GM19438 (cell line): ENCODE measurements around the gene EDIL3.

Experiments
- ATAC-seq: cut with Tn5 transposase; IDR thresholded peaks from one replicate; pipeline ENCODE4 v1.9.1; 2021; ENCODE audit warnings: low read depth; ENCODE audit not compliant: unreplicated experiment

The EDIL3 gene

DNA sequence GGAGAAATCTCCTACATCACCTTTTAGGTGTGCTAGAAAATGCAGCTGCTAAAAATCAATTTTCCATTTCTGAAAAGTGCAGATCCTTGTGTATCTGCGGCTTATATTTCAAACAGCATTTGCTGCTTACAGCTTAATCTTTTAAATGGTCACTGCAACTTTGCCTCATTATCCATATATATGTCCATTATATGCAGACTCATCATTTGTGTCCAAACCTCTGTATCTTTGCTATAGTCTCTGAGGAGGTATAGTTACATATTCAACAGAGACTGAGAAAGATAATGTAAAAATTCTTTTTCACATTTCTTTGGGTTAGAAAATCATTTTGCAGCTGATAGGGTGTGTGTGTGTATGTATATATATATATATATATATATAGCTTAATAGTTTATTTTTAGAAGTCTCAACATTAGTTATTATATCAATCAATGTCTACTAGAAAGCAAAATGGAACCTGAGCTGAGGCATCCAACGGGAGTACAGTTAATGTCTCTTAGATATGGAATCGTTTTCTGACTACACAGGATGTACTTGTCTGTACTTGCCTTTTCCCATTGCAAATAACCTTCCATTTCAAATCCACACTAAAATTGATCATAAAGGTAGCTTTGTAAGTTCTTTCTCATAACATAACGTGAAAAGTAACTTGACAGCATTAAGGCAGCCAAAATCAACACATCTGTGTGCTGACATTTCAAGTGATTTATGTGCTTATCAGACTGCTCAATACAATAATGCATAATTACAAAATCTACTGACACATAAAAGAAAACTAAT is 397.0 kb downstream of the EDIL3 start:
- no peak for ATAC-seq

- ATAC-seq: no peak
Measured at GRCh38 chr5:83983852-83984251, 400.8 kb downstream of the EDIL3 start.

DNA sequence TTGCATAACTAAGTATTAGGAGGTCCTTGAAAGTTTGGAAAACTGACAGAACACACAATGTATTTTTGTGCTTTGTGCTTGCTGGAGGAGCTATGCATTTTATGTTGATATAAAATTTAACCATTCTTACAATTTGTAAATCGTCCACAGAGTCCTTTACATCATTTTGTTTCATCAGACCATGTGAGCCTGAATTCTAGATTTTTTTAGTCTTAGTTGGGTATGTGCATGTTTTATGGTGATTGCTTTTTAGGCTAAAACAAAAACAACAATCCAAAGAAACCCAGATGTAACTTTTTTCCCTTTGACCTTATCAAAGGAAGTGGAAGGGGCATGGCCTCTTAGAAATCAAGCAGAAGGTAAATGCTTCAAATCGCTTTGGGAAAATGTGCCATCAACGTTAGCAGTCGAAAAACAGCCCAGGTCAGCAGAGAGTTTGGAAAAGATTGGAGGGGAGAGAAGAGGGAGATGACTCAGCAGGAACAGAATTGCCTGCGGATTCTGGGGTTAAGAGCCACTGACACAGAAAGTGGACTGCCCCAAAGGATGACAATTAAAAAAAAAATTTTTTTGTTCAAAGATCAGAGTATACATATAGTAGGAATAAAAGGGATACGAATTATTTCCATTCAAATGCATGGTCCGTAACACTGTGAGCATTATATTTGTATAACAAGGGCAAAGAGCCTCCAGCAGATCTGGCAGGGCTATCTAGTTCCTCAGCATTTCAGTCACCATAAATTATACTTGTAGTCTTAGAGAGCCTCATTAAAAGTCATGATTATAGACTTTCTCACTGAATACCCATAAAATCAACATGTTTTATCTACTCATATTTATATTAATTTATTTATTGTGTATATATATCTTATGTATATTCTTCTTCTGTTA is 410.5 kb downstream of the EDIL3 start:
- no peak for ATAC-seq

DNA sequence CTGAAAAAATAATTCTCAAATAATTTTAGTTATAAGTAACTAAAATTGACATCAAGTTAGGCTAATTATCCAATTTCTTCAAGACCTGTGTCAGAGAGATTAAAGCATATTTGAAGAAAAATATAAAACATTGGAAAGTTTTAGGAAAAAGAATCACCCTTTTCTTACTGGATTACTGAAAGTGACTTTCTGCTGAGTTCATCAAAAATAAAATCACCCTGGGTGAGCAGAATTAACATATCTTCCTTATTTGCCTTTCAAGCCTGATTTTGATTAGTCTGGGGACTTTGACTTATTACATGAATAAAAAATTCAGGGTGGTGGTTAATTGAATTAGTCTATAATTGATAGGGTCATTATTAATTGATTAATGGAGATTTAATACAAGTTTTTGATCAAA is 411.8 kb downstream of the EDIL3 start:
- ATAC-seq: no peak

GRCh38 chr5:83972236-83972635 is 412.4 kb downstream of the EDIL3 start:
- ATAC-seq: no peak

DNA sequence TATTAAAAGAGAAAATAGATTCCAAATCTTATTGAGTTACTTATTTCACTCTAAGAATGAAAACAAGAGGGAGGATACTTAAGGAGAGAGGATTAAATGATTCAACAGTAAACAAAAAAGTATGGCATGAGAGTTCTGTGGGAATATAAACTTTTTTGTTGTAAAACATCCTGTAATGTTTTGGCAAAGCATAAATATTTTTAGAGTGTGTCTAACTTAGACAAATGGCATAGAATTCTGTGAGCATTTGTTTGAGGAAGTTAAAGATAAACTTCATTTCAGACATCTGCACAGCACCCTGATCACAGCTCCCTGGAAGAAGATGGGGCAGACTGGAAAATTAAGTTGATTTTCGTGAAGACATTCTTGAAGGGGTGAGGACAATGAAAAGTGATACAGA is 417.3 kb downstream of the EDIL3 start:
- ATAC-seq: no peak

- ATAC-seq: no peak
Measured at GRCh38 chr5:83965441-83965840, 419.2 kb downstream of the EDIL3 start.

GRCh38 chr5:83964271-83964670 is 420.4 kb downstream of the EDIL3 start:
- no peak for ATAC-seq

DNA sequence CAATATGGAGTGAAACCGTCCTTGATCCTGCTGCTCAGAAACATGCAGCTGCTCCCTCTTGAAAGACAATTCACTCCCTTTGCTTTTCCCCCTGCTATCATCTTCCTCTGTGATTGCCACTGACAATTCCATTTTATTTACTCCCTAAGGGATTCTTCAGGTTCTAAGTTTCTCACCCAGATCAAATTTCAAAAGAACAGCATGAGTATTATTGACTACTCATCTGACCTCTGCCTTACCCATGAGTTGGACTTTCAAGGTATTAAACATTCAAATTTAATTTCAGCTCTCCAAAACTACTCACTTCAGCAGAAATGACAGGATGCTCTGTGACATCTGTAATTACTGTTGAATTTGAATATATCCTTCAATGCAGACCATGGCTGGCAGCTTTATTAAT is 427.5 kb downstream of the EDIL3 start:
- no peak for ATAC-seq

DNA sequence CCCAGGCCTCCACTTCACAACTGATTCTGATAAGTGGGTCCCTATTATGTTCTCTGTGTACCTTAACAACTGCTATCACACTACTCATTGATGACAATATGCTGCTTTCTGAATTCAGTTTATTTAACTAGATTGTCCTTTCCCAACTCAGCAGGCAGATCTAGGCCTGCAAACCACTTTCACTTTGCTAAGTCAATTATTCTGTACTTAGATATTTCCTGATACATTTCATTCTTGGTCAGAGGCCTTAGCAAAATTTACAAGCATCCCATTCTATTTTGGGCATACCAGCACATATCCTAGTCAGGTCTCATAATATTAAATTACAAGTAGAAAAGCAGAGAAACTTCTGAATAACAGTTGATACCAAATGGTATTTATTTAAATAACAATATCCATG is 428.3 kb downstream of the EDIL3 start:
- ATAC-seq: no peak

DNA sequence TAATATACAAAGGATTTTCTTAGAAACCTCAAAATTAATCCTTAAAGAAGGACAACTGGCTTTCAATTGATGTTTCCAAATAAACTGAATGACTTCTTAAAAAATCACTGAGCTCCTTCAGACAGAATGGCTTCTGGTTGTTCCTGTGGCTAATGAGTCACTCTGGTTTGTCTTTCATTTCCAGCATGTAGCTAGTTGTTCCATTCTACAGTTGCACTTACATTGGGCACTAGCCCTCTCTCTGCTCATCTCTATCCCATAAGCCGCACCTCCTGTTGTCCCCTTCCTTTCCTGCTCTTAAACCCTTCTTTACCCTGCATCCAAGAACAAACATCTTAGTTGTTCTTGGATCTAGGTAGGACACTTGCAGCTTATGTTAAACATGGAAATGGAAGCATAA is 428.8 kb downstream of the EDIL3 start:
- no peak for ATAC-seq

DNA sequence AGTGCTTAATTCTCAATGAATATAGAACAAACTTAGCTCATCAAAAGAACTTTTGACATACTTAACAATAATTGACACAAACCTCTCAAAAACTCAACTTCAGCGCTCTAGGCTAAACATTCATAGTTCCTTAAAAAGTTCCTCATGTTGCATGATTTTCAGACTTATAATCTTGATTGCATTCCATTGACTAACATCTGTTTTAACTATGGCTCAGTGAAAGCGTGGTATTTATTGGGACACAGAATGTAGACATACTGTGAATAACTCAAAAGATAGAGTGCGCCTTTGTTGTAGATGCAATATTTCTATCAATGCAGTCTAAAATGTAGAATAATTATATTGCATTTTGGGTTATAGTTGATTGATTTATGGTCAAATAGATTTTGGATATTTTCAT is 436.9 kb downstream of the EDIL3 start:
- ATAC-seq: no peak

GRCh38 chr5:83946516-83946915 is 438.2 kb downstream of the EDIL3 start:
- ATAC-seq: no peak

- ATAC-seq: no peak
Measured at GRCh38 chr5:83942155-83942554, 442.5 kb downstream of the EDIL3 start.

GRCh38 chr5:83937837-83938236 is 446.8 kb downstream of the EDIL3 start:
- no peak for ATAC-seq

- ATAC-seq: no peak
Measured at GRCh38 chr5:83931969-83932368, 452.7 kb downstream of the EDIL3 start.

DNA sequence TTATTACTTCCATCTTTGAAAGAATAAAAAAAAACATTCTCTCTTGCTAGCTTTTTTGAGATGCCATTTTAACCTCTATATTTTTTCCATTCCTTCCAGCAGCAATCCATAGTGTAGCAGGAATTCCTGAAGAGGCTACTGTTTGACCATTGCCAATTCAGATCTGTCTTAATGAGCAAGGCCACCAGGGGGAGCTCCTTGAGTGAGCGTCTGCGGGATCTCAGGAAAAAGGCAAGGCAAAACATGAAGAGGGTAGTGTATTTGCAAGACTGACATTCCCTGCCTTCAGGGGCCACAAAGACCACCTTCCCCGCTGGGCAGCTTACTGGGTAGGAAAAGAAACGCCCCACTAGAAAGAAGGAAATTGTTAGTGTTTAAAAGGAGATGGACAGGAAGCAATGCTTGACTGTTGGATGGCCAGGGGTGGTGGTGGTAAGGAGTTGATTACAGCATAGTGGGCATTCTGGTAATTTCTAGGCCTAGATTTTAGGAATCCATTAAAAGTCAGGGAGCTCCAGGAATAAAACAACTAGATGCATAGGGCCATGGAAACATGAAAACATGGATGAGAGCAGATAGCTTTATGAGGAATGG is 457.4 kb downstream of the EDIL3 start:
- ATAC-seq: no peak

GRCh38 chr5:83925955-83926337 is 458.7 kb downstream of the EDIL3 start:
- no peak for ATAC-seq

DNA sequence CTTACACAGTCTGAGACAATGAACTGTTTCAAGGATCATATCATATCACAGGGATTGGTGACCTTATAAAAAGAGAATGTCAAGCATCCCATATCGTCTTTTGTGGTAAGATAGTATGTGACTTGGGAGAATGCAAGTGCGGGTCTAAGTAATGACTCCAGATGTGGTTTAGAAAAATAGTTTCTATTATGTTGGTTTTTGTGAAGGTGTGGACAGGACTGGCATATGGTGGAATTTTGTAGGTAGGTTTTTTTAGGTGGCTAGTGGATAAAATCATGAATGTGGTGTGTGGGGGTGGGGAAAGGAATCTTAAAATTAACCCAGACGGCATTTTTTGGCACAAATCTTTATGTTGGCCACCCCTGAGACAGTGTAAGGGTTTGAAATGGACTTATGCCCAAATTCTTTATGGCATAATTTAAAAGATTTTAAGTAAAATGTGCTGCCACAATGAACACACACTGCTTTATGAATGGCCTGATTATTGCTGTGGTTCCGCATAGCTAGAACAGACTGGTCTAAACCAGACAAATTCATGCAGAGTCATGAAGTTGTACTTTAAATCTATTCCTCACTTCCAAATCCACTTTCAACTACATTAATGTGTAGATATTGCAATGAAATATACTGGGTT is 459.2 kb downstream of the EDIL3 start:
- ATAC-seq: no peak

DNA sequence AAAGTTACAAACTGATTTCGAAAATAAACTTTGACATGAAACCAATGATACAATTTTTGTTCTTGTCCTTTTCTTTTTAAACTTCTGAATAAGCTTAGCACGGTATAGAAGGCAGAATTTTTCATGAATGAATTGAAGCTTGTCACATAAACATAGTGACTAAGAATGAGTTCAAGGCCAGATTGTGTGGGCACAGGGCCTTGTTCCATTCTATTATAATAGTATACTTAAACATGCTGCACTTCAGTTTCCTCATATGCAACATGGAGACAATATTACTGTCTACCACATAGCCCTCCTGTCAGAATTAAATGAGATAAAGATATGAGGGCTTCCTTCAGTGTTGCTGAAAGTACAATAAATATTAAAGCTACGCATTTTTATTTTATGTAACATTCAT is 459.8 kb downstream of the EDIL3 start:
- no peak for ATAC-seq

- ATAC-seq: no peak
Measured at GRCh38 chr5:83924171-83924570, 460.5 kb downstream of the EDIL3 start.
